CD4-positive, CD25-positive, alpha-beta regulatory T cell (primary cell): ENCODE measurements around the gene TGFB2. TPM values are rescaled to one million over a fixed set of nuclear protein-coding genes. Genes with fewer than 3 reads are reported as not detected.

ENCODE experiments used
- ATAC-seq, 2 donors: fragments of 150-1000 bp; cut with Tn5 transposase; one replicate each; pipeline ENCODE4 v1.10.0; 2021; ENCODE audit warnings: low read depth in 2 of 2, moderate number of reproducible peaks in 2 of 2, moderate library complexity in 1 of 2
- DNase-seq, 3 donors: peaks; one replicate each; pipeline versions ENCODE4 v3.0.0 to v3.0.0-alpha.2; 2012 to 2022; ENCODE audit warnings: mixed read lengths in 1 of 3
- H3K27ac ChIP-seq: one replicate; pipeline ENCODE4 v1.7.0; 2013; ENCODE audit warnings: mild to moderate bottlenecking, low read length; ENCODE audit not compliant: insufficient read depth, poor library complexity, severe bottlenecking
- H3K27me3 ChIP-seq: one replicate; pipeline ENCODE4 v1.7.0; 2013; ENCODE audit warnings: low read length; ENCODE audit not compliant: control insufficient read depth, insufficient read depth
- H3K36me3 ChIP-seq: one replicate; pipeline ENCODE4 v1.7.0; 2013; ENCODE audit warnings: mild to moderate bottlenecking, low read length, moderate library complexity; ENCODE audit not compliant: control insufficient read depth, insufficient read depth
- H3K4me1 ChIP-seq: 2 replicates; pipeline ENCODE4 v1.7.0; 2013; ENCODE audit warnings: mild to moderate bottlenecking, low read length; ENCODE audit not compliant: insufficient read depth, control insufficient read depth, poor library complexity, severe bottlenecking
- H3K4me3 ChIP-seq: one replicate; pipeline ENCODE4 v1.7.0; 2013; ENCODE audit warnings: low read depth, mild to moderate bottlenecking, low read length, moderate library complexity
- H3K9me3 ChIP-seq, 2 experiments: 1 replicate in 1 of 2; 2 replicates in 1 of 2; pipeline ENCODE4 v1.7.0; 2013; ENCODE audit warnings: low read length in 2 of 2, mild to moderate bottlenecking in 1 of 2, moderate library complexity in 1 of 2; ENCODE audit not compliant: control insufficient read depth in 2 of 2
- H3K27ac Mint-ChIP-seq, 3 donors: one replicate each; pipeline ENCODE4 v1.8.0; 2020 to 2022; ENCODE audit warnings: mild to moderate bottlenecking in 3 of 3, mixed read lengths in 3 of 3, moderate library complexity in 2 of 3
- H3K27me3 Mint-ChIP-seq: one replicate; pipeline ENCODE4 v1.8.0; 2022; ENCODE audit warnings: mild to moderate bottlenecking, mixed read lengths
- H3K36me3 Mint-ChIP-seq: one replicate; pipeline ENCODE4 v1.8.0; 2020; ENCODE audit warnings: mixed read lengths
- H3K4me1 Mint-ChIP-seq, 4 donors: one replicate each; pipeline ENCODE4 v1.8.0; 2020 to 2022; ENCODE audit warnings: mixed read lengths in 4 of 4, mild to moderate bottlenecking in 1 of 4
- H3K4me3 Mint-ChIP-seq, 4 donors: one replicate each; pipeline ENCODE4 v1.8.0; 2020 to 2022; ENCODE audit warnings: mild to moderate bottlenecking in 4 of 4, mixed read lengths in 4 of 4, moderate library complexity in 3 of 4
- H3K9me3 Mint-ChIP-seq, 7 donors: one replicate each; pipeline ENCODE4 v1.8.0; 2020 to 2022; ENCODE audit warnings: mixed read lengths in 7 of 7, mild to moderate bottlenecking in 3 of 7, moderate library complexity in 2 of 7
- polyA plus RNA-seq, 4 donors: library from polyadenylated mRNA; unstranded; fragments of 300-500 nt; fragmentation: Illumina TruSeq; gene quantifications; one replicate each; pipeline ENCODE4 v1.2.3, GENCODE V29; 2021
- total RNA-seq: library from RNA; stranded (reverse); gene quantifications from one replicate; pipeline ENCODE4 v1.2.3, GENCODE V29; 2022

The TGFB2 gene
- total and polyA plus RNA-seq, 5 donors from 2014 or later: not detected

GRCh38 chr1:218355278-218355677, 10.1 kb downstream of the TGFB2 start:
- Mint-ChIP-seq H3K4me3 (no peak overlapping the region), H3K27ac (no peak overlapping the region), H3K27me3 (peaks cover 13% of the 10 kb centered on the region), H3K9me3 (no peaks in the 10 kb centered on the region), H3K4me1 (peaks cover 0 to 11% (median 5%) of the 10 kb centered on the region in 4 donors), H3K36me3 (no peaks in the 10 kb centered on the region)
- H3K4me3 ChIP-seq: no peak overlapping the region
- no peaks in the 10 kb centered on the region for H3K36me3 ChIP-seq
- H3K27ac ChIP-seq: no peak overlapping the region
- no peak for DNase-seq
- no peaks in the 10 kb centered on the region for H3K9me3 ChIP-seq
- H3K27me3 ChIP-seq: peaks cover 2% of the 10 kb centered on the region
- ATAC-seq: no peak
- no peaks in the 10 kb centered on the region for H3K4me1 ChIP-seq

GRCh38 chr1:218357211-218357892, 12.2 kb downstream of the TGFB2 start:
- no peak for DNase-seq
- peaks cover 2% of the 10 kb centered on the region for H3K27me3 ChIP-seq
- Mint-ChIP-seq H3K4me1 (peaks cover 0 to 2% (median 0%) of the 10 kb centered on the region in 4 donors), H3K27ac (no peak overlapping the region), H3K36me3 (no peaks in the 10 kb centered on the region), H3K27me3 (peaks cover 5% of the 10 kb centered on the region), H3K9me3 (no peaks in the 10 kb centered on the region), H3K4me3 (no peak overlapping the region)
- ATAC-seq: no peak
- no peak overlapping the region for H3K27ac ChIP-seq
- no peaks in the 10 kb centered on the region for H3K4me1 ChIP-seq
- H3K4me3 ChIP-seq: no peak overlapping the region
- H3K36me3 ChIP-seq: no peaks in the 10 kb centered on the region
- H3K9me3 ChIP-seq: no peaks in the 10 kb centered on the region

DNA sequence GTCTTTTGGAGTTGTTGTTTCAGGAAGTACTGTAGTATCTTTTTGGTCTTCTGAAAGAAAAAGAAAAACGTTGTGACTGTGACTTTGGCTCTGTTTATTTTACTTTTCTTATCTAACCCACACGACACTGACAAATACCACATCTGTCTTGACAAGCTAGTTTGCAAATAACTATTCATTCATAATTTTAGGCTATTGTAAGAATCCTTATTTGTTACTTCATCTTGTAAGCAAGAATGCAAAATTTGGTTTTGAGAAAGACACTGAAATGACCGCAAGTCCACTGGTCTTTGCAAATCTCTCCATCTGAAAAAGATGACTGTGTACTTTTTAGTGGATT, 12.7 kb downstream of the TGFB2 start:
- Histone ChIP-seq H3K27me3 (peaks cover 2% of the 10 kb centered on the region), H3K4me3 (no peak overlapping the region), H3K36me3 (no peaks in the 10 kb centered on the region), H3K9me3 (no peaks in the 10 kb centered on the region), H3K4me1 (no peaks in the 10 kb centered on the region), H3K27ac (no peak overlapping the region)
- H3K4me3 Mint-ChIP-seq: no peak overlapping the region
- peaks cover 3% of the 10 kb centered on the region for H3K27me3 Mint-ChIP-seq
- no peaks in the 10 kb centered on the region for H3K9me3 Mint-ChIP-seq
- no peaks in the 10 kb centered on the region for H3K36me3 Mint-ChIP-seq
- DNase-seq (no peak), ATAC-seq (no peak)
- H3K4me1 Mint-ChIP-seq: no peaks in the 10 kb centered on the region
- H3K27ac Mint-ChIP-seq: no peak overlapping the region

GRCh38 chr1:218361298-218362065, 16.3 kb downstream of the TGFB2 start:
- no peaks in the 10 kb centered on the region for H3K4me1 ChIP-seq
- ATAC-seq: no peak

GRCh38 chr1:218362418-218363076, 17.4 kb downstream of the TGFB2 start:
- ATAC-seq (no peak), DNase-seq (no peak)
- Mint-ChIP-seq H3K4me3 (no peak overlapping the region), H3K4me1 (no peaks in the 10 kb centered on the region), H3K36me3 (no peaks in the 10 kb centered on the region), H3K9me3 (no peaks in the 10 kb centered on the region), H3K27me3 (peaks cover 4% of the 10 kb centered on the region), H3K27ac (no peak overlapping the region)
- H3K4me3 ChIP-seq: no peak overlapping the region
- H3K27me3 ChIP-seq: peaks cover 2% of the 10 kb centered on the region
- H3K27ac ChIP-seq: no peak overlapping the region
- no peaks in the 10 kb centered on the region for H3K4me1 ChIP-seq
- no peaks in the 10 kb centered on the region for H3K9me3 ChIP-seq
- no peaks in the 10 kb centered on the region for H3K36me3 ChIP-seq

More at GRCh38 chr1:218361298-218362065, 16.3 kb downstream of the TGFB2 start:
- H3K27me3 Mint-ChIP-seq: peaks cover 4% of the 10 kb centered on the region
- H3K27ac Mint-ChIP-seq: no peak overlapping the region
- no peaks in the 10 kb centered on the region for H3K36me3 Mint-ChIP-seq
- no peaks in the 10 kb centered on the region for H3K9me3 ChIP-seq
- DNase-seq: no peak
- no peaks in the 10 kb centered on the region for H3K9me3 Mint-ChIP-seq
- H3K4me3 Mint-ChIP-seq: no peak overlapping the region
- no peak overlapping the region for H3K4me3 ChIP-seq
- H3K27me3 ChIP-seq: peaks cover 2% of the 10 kb centered on the region
- no peaks in the 10 kb centered on the region for H3K36me3 ChIP-seq
- no peak overlapping the region for H3K27ac ChIP-seq
- H3K4me1 Mint-ChIP-seq: no peaks in the 10 kb centered on the region

DNA sequence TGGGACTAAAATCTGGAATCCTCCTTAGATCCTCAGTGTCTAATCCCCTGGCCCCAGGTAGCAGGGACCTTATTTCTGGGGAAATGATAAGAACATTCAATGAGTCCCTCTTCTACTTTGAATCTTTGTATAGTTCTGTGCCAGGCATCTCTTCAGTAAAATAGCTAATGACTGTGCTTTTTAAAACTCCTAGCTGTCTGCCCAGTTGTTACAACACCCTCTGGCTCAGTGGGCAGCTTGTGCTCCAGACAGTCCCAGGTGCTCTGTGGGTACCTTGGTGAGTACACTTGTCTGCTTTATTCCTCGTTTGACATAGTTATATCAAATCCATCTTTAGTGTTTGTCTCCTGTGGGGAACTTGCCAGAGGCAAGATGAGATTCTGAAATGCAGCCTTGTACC, 18.0 kb downstream of the TGFB2 start:
- H3K36me3 Mint-ChIP-seq: no peaks in the 10 kb centered on the region
- H3K4me1 Mint-ChIP-seq: no peaks in the 10 kb centered on the region
- Histone ChIP-seq H3K27me3 (peaks cover 2% of the 10 kb centered on the region), H3K27ac (no peak overlapping the region), H3K36me3 (no peaks in the 10 kb centered on the region), H3K9me3 (no peaks in the 10 kb centered on the region), H3K4me1 (no peaks in the 10 kb centered on the region), H3K4me3 (no peak overlapping the region)
- no peaks in the 10 kb centered on the region for H3K9me3 Mint-ChIP-seq
- DNase-seq (no peak), ATAC-seq (no peak)
- H3K27me3 Mint-ChIP-seq: peaks cover 4% of the 10 kb centered on the region
- H3K4me3 Mint-ChIP-seq: no peak overlapping the region
- H3K27ac Mint-ChIP-seq: no peak overlapping the region

DNA sequence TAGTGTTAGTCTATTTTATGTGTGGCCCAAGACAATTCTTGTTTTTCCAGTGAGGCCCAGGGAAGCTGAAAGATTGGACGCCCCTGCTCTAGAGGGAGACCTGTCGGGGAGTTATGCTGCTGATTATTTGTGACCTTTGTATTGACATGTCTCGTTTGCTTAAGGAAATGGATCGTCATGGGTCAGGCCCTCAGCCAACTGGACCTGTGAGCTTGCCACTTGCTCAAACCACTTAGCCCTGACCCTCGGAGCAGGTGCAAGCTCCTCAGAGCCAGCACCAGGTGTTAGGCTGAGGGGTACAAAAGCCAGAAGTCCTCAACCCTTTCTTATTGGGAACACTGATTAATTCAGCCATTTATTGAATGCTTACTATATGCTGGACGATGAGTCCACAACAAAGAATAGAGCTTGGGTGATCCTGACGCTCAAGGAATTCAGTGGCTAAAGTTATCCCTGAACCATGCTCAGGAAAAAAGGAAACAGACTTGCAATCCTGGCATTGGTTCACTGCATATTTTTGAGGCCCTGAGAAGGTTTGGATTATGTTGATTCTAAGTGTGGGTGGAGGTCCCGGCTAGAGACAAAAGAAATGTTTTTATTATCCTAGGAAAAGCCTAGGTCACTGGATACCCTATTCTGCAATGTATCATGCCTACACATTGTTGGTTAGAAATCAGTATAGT, 19.0 kb downstream of the TGFB2 start:
- Histone ChIP-seq H3K27me3 (peaks cover 2% of the 10 kb centered on the region), H3K27ac (no peak overlapping the region), H3K4me1 (no peaks in the 10 kb centered on the region), H3K9me3 (no peaks in the 10 kb centered on the region), H3K36me3 (no peaks in the 10 kb centered on the region), H3K4me3 (no peak overlapping the region)
- DNase-seq (no peak), ATAC-seq (no peak)
- Mint-ChIP-seq H3K27me3 (peaks cover 4% of the 10 kb centered on the region), H3K9me3 (no peaks in the 10 kb centered on the region), H3K27ac (no peak overlapping the region), H3K36me3 (no peaks in the 10 kb centered on the region), H3K4me1 (no peaks in the 10 kb centered on the region), H3K4me3 (no peak overlapping the region)
